ENCODE measurements around the gene TMEM270.

The TMEM270 gene

DNA sequence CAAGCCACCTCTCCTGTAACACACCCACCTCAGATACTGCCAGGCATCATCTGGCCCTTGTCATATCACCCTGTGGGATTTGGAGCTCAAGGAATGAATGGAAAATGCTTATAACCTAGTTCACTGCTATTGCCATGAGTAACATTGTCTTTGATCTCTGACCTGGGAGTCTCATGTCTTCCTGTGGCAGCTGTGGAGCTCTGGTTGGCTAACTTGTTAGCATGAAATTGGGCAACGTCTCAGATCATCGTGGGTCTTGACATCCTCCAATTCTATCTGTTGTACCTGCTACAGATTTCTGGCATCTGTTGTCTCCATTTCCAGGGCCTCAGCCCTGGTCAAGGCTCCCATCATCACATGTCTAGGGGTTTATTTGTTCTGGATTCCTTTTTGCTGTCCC lies 2.2 kb upstream of the TMEM270 start:
- no peaks in the 10 kb centered on the region for H3K9me3 Mint-ChIP-seq
- peaks cover 9% of the 10 kb centered on the region for H3K27me3 Mint-ChIP-seq
- ATAC-seq (ENCODE audit: low read depth), result no peak
- no peaks in the 10 kb centered on the region for H3K4me1 Mint-ChIP-seq
- no peak overlapping the region for H3K27ac Mint-ChIP-seq
- DNase-seq (ENCODE audit: low spot score in 2 of 2), result no peak
- H3K36me3 Mint-ChIP-seq, result no peaks in the 10 kb centered on the region
- no peak overlapping the region for H3K4me3 Mint-ChIP-seq

- no peak overlapping the region for H3K27ac Mint-ChIP-seq
- no peak for DNase-seq (ENCODE audit: low spot score in 2 of 2)
Observed at GRCh38 chr7:73861305-73861704, 346 bp downstream of the TMEM270 start.

DNA sequence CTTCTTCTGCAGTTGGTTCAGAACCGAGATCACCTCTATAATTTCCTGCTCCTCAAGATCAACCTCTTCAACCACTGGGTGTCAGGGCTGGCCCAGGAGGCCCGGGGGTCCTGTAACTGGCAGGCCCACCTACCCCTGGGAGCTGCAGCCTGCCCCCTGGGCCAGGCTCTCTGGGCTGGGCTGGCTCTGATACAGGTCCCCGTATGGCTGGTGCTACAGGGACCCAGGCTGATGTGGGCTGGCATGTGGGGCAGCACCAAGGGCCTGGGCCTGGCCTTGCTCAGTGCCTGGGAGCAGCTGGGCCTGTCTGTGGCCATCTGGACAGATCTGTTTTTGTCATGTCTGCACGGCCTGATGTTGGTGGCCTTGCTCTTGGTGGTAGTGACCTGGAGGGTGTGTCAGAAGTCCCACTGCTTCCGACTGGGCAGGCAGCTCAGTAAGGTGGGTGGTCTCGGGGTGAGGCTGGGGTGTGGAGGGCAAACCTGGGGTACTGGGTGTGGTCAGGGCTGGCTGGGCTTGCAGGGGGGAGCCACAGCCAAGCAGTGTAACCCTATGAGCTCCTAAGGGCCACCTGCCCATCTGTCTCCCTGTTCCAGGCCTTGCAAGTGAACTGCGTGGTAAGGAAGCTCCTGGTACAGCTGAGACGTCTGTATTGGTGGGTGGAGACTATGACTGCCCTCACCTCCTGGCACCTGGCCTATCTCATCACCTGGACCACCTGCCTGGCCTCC lies 4.2 kb downstream of the TMEM270 start:
- Mint-ChIP-seq H3K4me1 (no peaks in the 10 kb centered on the region), H3K4me3 (no peak overlapping the region), H3K36me3 (no peaks in the 10 kb centered on the region), H3K27me3 (peaks cover 10% of the 10 kb centered on the region), H3K27ac (no peak overlapping the region), H3K9me3 (no peaks in the 10 kb centered on the region)
- no peak for ATAC-seq (ENCODE audit: low read depth)
- no peak for DNase-seq (ENCODE audit: low spot score in 2 of 2)

More at GRCh38 chr7:73861305-73861704, 346 bp downstream of the TMEM270 start:
- H3K4me3 Mint-ChIP-seq, result no peak overlapping the region
- no peaks in the 10 kb centered on the region for H3K36me3 Mint-ChIP-seq
- no peaks in the 10 kb centered on the region for H3K4me1 Mint-ChIP-seq
- no peaks in the 10 kb centered on the region for H3K9me3 Mint-ChIP-seq
- ATAC-seq (ENCODE audit: low read depth), result no peak
- peaks cover 7% of the 10 kb centered on the region for H3K27me3 Mint-ChIP-seq

DNA sequence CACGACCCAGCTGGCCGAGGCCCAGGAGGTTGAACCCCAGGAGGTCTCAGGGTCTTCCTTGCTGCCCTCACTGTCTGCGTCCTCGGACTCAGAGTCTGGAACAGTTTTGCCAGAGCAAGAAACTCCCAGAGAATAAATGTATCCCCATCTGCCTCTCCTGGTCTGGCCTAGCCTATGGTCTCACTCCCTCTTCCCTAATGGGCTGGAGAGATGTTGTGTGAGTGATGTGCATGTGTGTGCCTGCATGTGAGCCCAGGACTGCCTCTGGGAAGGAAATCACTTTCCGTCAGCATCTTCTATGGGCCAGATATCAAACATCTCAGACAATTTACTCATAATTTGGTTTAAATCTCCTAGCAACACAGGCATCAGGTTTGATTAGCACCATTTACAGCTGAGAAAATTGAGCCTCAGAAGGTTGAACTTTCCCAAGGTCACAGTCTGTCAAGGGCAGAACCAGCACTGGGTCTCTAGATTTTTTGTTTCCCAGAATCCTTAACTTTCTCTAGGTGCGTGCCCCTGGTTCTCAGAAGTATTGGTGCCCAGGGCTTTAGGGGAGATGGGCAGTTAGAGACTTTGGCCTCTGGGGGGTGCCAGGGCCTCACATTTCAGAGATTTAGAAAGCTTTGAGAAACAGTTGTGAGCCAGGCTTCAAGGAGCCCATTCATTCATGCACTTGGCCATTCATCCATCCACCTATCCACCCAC lies 4.9 kb downstream of the TMEM270 start:
- DNase-seq (ENCODE audit: low spot score in 2 of 2), result peak in 1 of 2 donors; percentile 14

GRCh38 chr7:73866446-73866767 lies 5.4 kb downstream of the TMEM270 start:
- H3K4me3 Mint-ChIP-seq, result no peak overlapping the region
- H3K9me3 Mint-ChIP-seq, result no peaks in the 10 kb centered on the region
- DNase-seq (ENCODE audit: low spot score in 2 of 2), result no peak
- no peaks in the 10 kb centered on the region for H3K36me3 Mint-ChIP-seq
- H3K27me3 Mint-ChIP-seq, result peaks cover 9% of the 10 kb centered on the region
- H3K27ac Mint-ChIP-seq, result no peak overlapping the region
- H3K4me1 Mint-ChIP-seq, result no peaks in the 10 kb centered on the region
- ATAC-seq (ENCODE audit: low read depth), result no peak

More for the DNA sequence above, 4.9 kb downstream of the TMEM270 start:
- Mint-ChIP-seq H3K27ac (no peak overlapping the region), H3K27me3 (peaks cover 9% of the 10 kb centered on the region), H3K4me1 (no peaks in the 10 kb centered on the region), H3K4me3 (no peak overlapping the region), H3K36me3 (no peaks in the 10 kb centered on the region), H3K9me3 (no peaks in the 10 kb centered on the region)
- no peak for ATAC-seq (ENCODE audit: low read depth)

DNA sequence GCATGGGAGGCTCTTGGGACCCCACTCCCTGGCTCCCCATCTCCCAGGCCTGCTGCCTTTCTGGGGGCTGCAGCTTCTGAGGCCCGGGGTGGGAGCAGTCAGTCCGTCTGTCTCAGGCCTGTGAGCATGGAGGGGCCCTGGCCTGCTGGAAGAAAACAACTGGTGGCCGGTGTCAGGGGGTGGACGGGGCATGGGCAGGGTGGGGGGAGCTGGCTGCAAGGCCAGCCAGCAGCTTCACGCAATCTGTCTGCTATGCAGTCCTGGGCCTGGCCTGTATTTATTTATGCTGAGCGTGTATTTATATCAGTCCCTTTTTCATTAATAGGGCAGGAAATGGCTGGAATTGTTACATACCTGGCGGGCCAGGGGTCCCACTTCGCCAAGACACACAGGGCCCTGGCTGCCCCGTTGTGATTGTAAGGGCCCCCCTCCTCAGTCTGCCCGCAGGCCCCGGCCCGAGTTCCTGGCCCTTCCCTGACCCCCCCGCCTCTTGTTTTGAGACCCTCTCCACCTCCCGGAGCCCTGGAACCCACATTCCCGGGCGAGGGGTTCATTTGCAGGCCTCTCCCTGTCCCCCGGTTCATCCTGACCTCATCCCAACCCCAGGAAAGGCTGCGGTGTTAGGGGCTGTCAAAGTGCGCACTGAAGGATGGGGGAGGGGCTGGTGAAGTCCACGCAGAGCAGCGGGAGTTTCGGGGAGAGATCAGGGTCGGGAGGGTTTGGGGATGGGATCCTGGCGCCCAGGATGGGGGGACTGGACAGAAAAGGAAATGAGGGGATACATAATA lies 8.2 kb downstream of the TMEM270 start:
- Mint-ChIP-seq H3K4me1 (no peaks in the 10 kb centered on the region), H3K4me3 (no peak overlapping the region), H3K27ac (no peak overlapping the region), H3K36me3 (no peaks in the 10 kb centered on the region), H3K9me3 (no peaks in the 10 kb centered on the region), H3K27me3 (peaks cover 12% of the 10 kb centered on the region)
- ATAC-seq (ENCODE audit: low read depth) (no peak), DNase-seq (ENCODE audit: low spot score in 2 of 2) (no peak)

DNA sequence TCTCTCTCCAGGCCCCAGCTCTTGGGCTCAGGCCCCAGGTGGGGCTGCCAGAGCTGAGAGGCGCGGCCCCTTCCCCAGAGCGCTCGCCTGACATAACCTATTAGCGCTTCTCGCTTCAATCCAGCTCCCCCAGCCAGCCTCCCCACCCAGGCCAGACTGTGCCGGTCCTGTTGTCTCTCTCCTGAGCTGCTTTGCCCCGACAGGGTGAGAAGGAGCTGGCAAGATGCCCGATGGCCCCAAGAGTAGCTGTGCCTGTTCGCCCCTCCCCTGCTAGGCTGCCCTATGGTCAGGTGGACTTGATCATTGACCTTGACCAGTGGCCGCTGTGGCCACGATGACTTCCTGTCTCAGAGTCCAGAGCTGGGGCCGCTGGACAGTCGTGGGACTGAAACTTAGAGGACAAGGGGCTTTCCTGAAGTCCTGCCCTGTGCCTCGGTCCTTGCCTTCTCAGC lies 9.1 kb downstream of the TMEM270 start:
- no peak overlapping the region for H3K27ac Mint-ChIP-seq
- no peak for ATAC-seq (ENCODE audit: low read depth)

DNA sequence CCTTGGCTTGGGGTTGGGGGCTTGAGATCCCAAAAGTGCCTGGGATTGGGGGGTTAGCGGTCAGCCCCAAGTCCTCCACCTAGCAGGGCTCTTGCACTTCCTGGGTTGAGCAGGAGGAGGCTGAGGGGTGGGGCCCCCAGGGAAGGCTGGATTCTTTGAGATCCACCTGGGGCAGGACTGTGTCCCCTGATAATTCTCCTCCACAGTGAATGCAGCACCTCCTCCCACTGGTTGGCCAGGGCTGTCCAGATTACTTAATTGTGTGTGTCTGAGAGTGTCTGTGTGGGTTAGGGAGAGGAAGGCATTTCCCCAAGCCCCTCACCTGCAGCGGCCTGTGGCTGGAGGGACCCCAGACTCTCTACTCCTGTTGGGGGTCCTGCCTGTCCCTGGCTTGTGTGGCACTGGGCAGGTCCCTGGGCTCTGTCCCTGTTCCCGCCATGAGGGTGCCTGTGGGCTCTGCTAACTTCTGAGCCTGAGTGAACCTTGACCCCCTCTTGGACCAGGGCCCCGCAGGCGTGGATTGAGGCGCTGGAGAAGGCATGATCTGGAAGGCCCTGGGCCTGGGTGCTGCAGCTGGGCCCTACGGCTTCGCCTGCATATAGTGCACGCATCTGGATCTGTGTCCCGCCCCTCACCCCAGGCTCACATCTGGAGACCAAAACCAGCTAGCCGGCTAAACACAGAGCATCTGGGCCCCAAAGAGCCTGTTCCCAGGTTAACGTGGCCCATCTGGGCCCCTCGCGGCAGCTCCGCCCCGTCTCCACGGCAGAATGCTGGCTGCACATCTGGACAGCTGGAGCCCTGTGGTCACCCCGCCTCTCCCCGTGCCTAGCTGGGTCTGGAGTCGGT lies 10.4 kb downstream of the TMEM270 start:
- Mint-ChIP-seq H3K27ac (no peak overlapping the region), H3K36me3 (no peaks in the 10 kb centered on the region), H3K4me3 (no peak overlapping the region), H3K27me3 (peaks cover 12% of the 10 kb centered on the region), H3K9me3 (no peaks in the 10 kb centered on the region), H3K4me1 (no peaks in the 10 kb centered on the region)
- DNase-seq (ENCODE audit: low spot score in 2 of 2), result no peak
- ATAC-seq (ENCODE audit: low read depth), result no peak

More for the DNA sequence above, 9.1 kb downstream of the TMEM270 start:
- H3K27me3 Mint-ChIP-seq, result peaks cover 12% of the 10 kb centered on the region
- no peak overlapping the region for H3K4me3 Mint-ChIP-seq
- no peak for DNase-seq (ENCODE audit: low spot score in 2 of 2)
- no peaks in the 10 kb centered on the region for H3K36me3 Mint-ChIP-seq
- H3K4me1 Mint-ChIP-seq, result no peaks in the 10 kb centered on the region
- H3K9me3 Mint-ChIP-seq, result no peaks in the 10 kb centered on the region

GRCh38 chr7:73872056-73872908 lies 11.3 kb downstream of the TMEM270 start:
- H3K4me1 Mint-ChIP-seq, result no peaks in the 10 kb centered on the region
- ATAC-seq (ENCODE audit: low read depth) (no peak), DNase-seq (ENCODE audit: low spot score in 2 of 2) (no peak)
- H3K36me3 Mint-ChIP-seq, result no peaks in the 10 kb centered on the region
- H3K4me3 Mint-ChIP-seq, result no peak overlapping the region
- no peak overlapping the region for H3K27ac Mint-ChIP-seq
- H3K9me3 Mint-ChIP-seq, result no peaks in the 10 kb centered on the region
- peaks cover 4% of the 10 kb centered on the region for H3K27me3 Mint-ChIP-seq

GRCh38 chr7:73876361-73876760 lies 15.4 kb downstream of the TMEM270 start:
- Mint-ChIP-seq H3K9me3 (no peaks in the 10 kb centered on the region), H3K36me3 (no peaks in the 10 kb centered on the region), H3K27me3 (peaks cover 9% of the 10 kb centered on the region), H3K27ac (no peak overlapping the region), H3K4me1 (no peaks in the 10 kb centered on the region), H3K4me3 (no peak overlapping the region)
- DNase-seq (ENCODE audit: low spot score in 2 of 2) (no peak), ATAC-seq (ENCODE audit: low read depth) (no peak)

DNA sequence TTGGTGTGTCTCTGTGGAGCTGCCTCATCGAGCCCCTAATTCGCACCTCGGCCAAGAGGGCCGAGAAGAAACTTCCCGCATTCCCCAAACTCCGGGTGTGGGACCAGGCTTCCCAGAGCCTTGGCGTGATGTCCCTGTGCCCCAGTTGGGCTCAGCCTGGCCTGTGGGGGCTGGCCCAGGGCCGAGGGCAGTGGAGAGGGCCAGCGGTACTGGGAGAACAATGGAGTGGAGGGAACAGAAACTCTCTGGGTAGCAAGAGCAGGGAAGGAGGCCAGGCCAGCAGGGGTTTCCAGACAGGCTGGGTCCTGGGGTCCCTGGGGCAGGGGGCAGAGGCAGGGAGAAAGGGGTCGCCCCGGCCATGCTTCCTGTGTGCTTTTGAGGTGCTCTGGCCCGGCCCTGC lies 16.0 kb downstream of the TMEM270 start:
- no peak overlapping the region for H3K27ac Mint-ChIP-seq
- no peaks in the 10 kb centered on the region for H3K36me3 Mint-ChIP-seq
- no peaks in the 10 kb centered on the region for H3K4me1 Mint-ChIP-seq
- H3K27me3 Mint-ChIP-seq, result peaks cover 9% of the 10 kb centered on the region
- no peak overlapping the region for H3K4me3 Mint-ChIP-seq
- no peak for ATAC-seq (ENCODE audit: low read depth)
- DNase-seq (ENCODE audit: low spot score in 2 of 2), result no peak
- H3K9me3 Mint-ChIP-seq, result no peaks in the 10 kb centered on the region

GRCh38 chr7:73879977-73880681 lies 19.2 kb downstream of the TMEM270 start:
- ATAC-seq (ENCODE audit: low read depth) (no peak), DNase-seq (ENCODE audit: low spot score in 2 of 2) (no peak)
- Mint-ChIP-seq H3K36me3 (no peaks in the 10 kb centered on the region), H3K27me3 (peaks cover 13% of the 10 kb centered on the region), H3K27ac (no peak overlapping the region), H3K9me3 (peaks cover 1% of the 10 kb centered on the region), H3K4me1 (no peaks in the 10 kb centered on the region), H3K4me3 (no peak overlapping the region)
